Duodenal mucosa (tissue), 2 donors: ENCODE results near the gene TMEM131.

Source experiments
- H3K27ac ChIP-seq: one replicate; pipeline ENCODE4 v1.7.0; 2013; ENCODE audit warnings: low read depth, low read length
- H3K27me3 ChIP-seq, 2 donors: one replicate each; pipeline ENCODE4 v1.7.0; 2013; ENCODE audit warnings: low read length in 2 of 2, control low read depth in 1 of 2; ENCODE audit not compliant: insufficient read depth in 2 of 2, control insufficient read depth in 1 of 2
- H3K36me3 ChIP-seq, 2 donors: one replicate each; pipeline ENCODE4 v1.7.0; 2013; ENCODE audit warnings: low read length in 2 of 2, control low read depth in 1 of 2; ENCODE audit not compliant: insufficient read depth in 2 of 2, control insufficient read depth in 1 of 2
- H3K4me1 ChIP-seq, 2 donors: one replicate each; pipeline ENCODE4 v1.7.0; 2013; ENCODE audit warnings: low read length in 2 of 2, control low read depth in 1 of 2; ENCODE audit not compliant: insufficient read depth in 2 of 2, control insufficient read depth in 1 of 2
- H3K4me3 ChIP-seq, 2 donors: one replicate each; pipeline ENCODE4 v1.7.0; 2013; ENCODE audit warnings: low read length in 2 of 2, low read depth in 1 of 2
- H3K9ac ChIP-seq, 2 donors: one replicate each; pipeline ENCODE4 v1.7.0; 2013; ENCODE audit warnings: low read length in 2 of 2, low read depth in 1 of 2
- H3K9me3 ChIP-seq, 2 donors: one replicate each; pipeline ENCODE4 v1.7.0; 2013; ENCODE audit warnings: low read length in 2 of 2, control low read depth in 1 of 2; ENCODE audit not compliant: control insufficient read depth in 1 of 2

TMEM131 gene

DNA sequence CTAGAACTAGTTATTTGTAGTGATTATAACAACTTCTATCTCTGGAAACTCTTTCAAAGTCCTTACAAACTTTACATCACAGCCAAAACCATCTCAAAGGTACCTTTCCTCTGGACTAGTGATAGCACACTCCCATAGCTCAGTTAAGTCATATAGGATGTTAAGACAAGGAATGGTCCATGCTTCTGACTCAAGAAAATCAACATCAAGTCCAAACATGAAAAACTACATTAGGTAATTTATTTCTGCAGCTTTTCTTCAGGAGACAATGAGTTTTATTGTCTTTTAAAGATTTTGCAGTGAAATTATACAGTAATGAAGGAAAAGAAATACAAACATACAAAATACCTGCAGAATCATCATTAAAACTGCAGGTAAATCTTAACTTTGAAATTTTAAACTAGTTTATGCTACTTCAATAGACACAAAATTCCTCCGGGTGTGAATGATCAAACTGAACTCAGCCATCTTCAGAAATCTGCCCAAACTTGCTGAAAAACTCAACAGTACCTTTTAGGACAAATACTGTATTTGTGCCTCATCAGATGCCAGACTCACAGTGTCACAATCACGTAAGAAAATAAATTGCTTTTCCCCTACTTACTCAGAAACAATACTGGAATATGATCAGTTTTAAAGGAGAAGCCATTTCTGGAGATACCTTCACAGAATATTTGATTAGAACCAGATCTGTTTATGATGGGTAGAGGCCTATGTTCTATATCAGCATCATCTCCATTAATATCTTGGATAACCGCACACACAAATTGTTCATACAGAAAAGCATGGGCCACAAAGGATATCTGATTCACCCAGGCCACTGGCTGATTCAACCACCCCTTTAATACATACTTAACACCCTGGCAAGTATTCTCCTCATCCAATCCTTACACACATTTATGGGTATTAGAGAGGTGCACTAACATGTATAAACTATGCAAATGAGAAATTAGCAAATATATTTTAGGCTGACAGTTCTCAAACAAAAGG is 2.6 kb downstream of the TMEM131 start:
- Histone ChIP-seq H3K4me3 (peak overlapping the region; percentile 87 to 98), H3K9ac (peak overlapping the region in 1 of 2 donors; percentile 80)

DNA sequence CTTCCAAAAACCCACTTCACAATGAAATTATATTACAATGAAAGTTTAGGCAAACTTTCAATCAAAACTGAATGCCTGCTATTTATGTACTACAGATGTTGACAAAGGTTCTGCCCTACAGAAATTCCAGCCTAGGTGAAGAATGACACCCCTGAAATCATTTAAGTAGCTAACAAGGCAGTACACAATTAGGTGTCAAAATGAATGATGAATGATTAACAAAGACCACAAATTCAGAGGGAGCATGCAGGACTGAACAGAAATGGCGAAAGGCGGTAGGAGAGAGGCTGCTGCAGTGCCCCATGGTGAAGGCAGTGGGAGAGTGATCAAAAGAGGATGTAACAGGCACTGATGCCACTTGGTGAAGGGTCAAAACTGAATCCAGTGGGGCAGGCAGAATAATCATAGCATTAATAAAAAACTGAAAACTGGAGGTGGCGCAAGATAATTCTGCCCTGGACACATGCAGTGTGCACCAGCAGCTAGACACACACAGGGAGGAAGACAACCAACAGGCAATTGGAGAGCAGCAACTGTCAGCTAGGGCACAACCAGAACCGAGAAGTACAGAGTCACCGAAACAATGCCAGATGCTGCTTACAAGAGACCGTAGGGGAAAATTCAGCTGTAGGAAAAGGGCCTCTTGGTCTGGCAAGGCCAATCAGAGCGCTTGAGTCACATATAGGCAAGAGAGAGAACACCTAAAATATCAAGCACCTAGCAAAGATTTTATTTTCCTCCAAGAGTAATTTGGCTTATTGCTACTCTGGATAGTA is 4.5 kb downstream of the TMEM131 start:
- Histone ChIP-seq H3K9me3 (peaks cover 0 to 2% of the 10 kb centered on the region in 2 donors), H3K36me3 (no peaks in the 10 kb centered on the region), H3K9ac (no peak overlapping the region), H3K4me1 (peaks cover 35 to 41% of the 10 kb centered on the region in 2 donors), H3K27me3 (no peaks in the 10 kb centered on the region), H3K27ac (no peak overlapping the region), H3K4me3 (no peak overlapping the region)

More for the DNA sequence above, 2.6 kb downstream of the TMEM131 start:
- Histone ChIP-seq H3K4me1 (peaks cover 33 to 35% of the 10 kb centered on the region in 2 donors), H3K27ac (no peak overlapping the region), H3K36me3 (no peaks in the 10 kb centered on the region), H3K9me3 (peaks cover 0 to 1% of the 10 kb centered on the region in 2 donors), H3K27me3 (no peaks in the 10 kb centered on the region)

GRCh38 chr2:97988722-97989121 is 7.0 kb downstream of the TMEM131 start:
- H3K27me3 ChIP-seq = no peaks in the 10 kb centered on the region
- no peaks in the 10 kb centered on the region for H3K36me3 ChIP-seq
- no peak overlapping the region for H3K27ac ChIP-seq
- H3K9me3 ChIP-seq = peaks cover 0 to 2% of the 10 kb centered on the region in 2 donors
- H3K4me3 ChIP-seq = no peak overlapping the region
- H3K9ac ChIP-seq = no peak overlapping the region
- H3K4me1 ChIP-seq = peaks cover 24 to 38% of the 10 kb centered on the region in 2 donors

GRCh38 chr2:97985998-97986397 is 9.8 kb downstream of the TMEM131 start:
- H3K4me1 ChIP-seq = peaks cover 14 to 18% of the 10 kb centered on the region in 2 donors
- H3K27ac ChIP-seq = no peak overlapping the region
- no peak overlapping the region for H3K9ac ChIP-seq
- peaks cover 0 to 2% of the 10 kb centered on the region in 2 donors for H3K9me3 ChIP-seq
- H3K4me3 ChIP-seq = no peak overlapping the region
- H3K36me3 ChIP-seq = no peaks in the 10 kb centered on the region
- H3K27me3 ChIP-seq = no peaks in the 10 kb centered on the region

GRCh38 chr2:97983698-97984097 is 12.1 kb downstream of the TMEM131 start:
- Histone ChIP-seq H3K9me3 (peaks cover 2 to 9% of the 10 kb centered on the region in 2 donors), H3K27me3 (no peaks in the 10 kb centered on the region), H3K4me1 (peaks cover 10 to 21% of the 10 kb centered on the region in 2 donors), H3K9ac (no peak overlapping the region), H3K36me3 (no peaks in the 10 kb centered on the region), H3K4me3 (peak overlapping the region; percentile 36 to 48), H3K27ac (peak overlapping the region; percentile 50)

- no peak overlapping the region for H3K27ac ChIP-seq
- peaks cover 10 to 21% of the 10 kb centered on the region in 2 donors for H3K4me1 ChIP-seq
- H3K9me3 ChIP-seq = peaks cover 1 to 12% of the 10 kb centered on the region in 2 donors
- H3K27me3 ChIP-seq = no peaks in the 10 kb centered on the region
- H3K4me3 ChIP-seq = peak overlapping the region; percentile 36 to 48
- no peaks in the 10 kb centered on the region for H3K36me3 ChIP-seq
- no peak overlapping the region for H3K9ac ChIP-seq
Observed at GRCh38 chr2:97983134-97983533, 12.6 kb downstream of the TMEM131 start.

GRCh38 chr2:97982621-97983020 is 13.1 kb downstream of the TMEM131 start:
- H3K4me1 ChIP-seq = peaks cover 10 to 21% of the 10 kb centered on the region in 2 donors
- no peak overlapping the region for H3K9ac ChIP-seq
- H3K27me3 ChIP-seq = no peaks in the 10 kb centered on the region
- no peak overlapping the region for H3K27ac ChIP-seq
- peaks cover 0 to 12% of the 10 kb centered on the region in 2 donors for H3K9me3 ChIP-seq
- H3K4me3 ChIP-seq = no peak overlapping the region
- no peaks in the 10 kb centered on the region for H3K36me3 ChIP-seq

DNA sequence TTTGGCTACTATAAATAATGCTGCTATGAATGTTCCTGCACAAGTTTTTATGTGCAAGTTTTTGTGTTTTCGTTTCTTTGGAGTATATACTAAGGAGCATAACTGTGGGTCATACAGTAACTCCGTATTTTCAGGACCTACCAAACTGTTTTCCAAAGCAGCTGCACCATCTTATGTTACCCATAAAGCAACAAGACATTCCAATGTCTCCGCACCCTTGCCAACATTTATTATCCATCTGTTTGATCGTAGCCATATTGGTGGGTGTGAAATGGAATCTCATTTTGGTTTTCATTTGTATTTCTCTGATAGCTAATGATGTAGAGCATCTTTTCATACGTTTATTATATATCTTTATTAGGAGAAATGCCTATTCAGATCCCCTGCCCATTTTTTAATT is 13.8 kb downstream of the TMEM131 start:
- H3K4me3 ChIP-seq = no peak overlapping the region

DNA sequence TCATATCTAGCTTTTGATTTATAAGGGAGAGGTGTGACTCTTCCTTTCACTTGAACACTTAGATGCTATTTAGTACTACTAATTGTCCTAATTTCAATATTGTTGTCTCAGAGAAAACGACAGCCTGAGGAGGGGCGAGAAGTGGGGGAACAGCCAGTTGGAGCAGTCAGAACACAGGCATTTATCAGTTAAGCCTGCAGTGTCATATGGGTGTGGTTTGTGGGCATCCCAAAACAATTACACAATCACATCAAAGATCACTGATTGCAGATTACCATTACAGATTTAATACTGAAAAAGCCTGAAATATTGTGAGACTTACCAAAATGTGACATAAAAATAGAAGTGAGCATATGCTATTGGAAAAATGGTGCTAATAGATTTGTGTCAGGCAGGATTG is 15.8 kb downstream of the TMEM131 start:
- H3K4me3 ChIP-seq = no peak overlapping the region
- no peak overlapping the region for H3K27ac ChIP-seq
- peaks cover 1 to 16% of the 10 kb centered on the region in 2 donors for H3K9me3 ChIP-seq
- H3K27me3 ChIP-seq = no peaks in the 10 kb centered on the region
- peaks cover 10% of the 10 kb centered on the region in 2 donors for H3K4me1 ChIP-seq
- H3K9ac ChIP-seq = no peak overlapping the region
- H3K36me3 ChIP-seq = peaks cover 0 to under 1% of the 10 kb centered on the region in 2 donors

More for the DNA sequence above, 13.8 kb downstream of the TMEM131 start:
- Histone ChIP-seq H3K9ac (no peak overlapping the region), H3K36me3 (no peaks in the 10 kb centered on the region), H3K9me3 (peaks cover 0 to 12% of the 10 kb centered on the region in 2 donors), H3K27me3 (no peaks in the 10 kb centered on the region), H3K4me1 (peaks cover 10 to 19% of the 10 kb centered on the region in 2 donors), H3K27ac (no peak overlapping the region)

- Histone ChIP-seq H3K36me3 (peaks cover 0 to 3% of the 10 kb centered on the region in 2 donors), H3K27ac (no peak overlapping the region), H3K4me1 (peaks cover 11 to 17% of the 10 kb centered on the region in 2 donors), H3K9me3 (peaks cover 5 to 26% of the 10 kb centered on the region in 2 donors), H3K4me3 (no peak overlapping the region), H3K27me3 (no peaks in the 10 kb centered on the region), H3K9ac (no peak overlapping the region)
Observed at GRCh38 chr2:97974471-97974870, 21.3 kb downstream of the TMEM131 start.
